ENCODE measurements around the gene SPEG.

The SPEG gene

DNA sequence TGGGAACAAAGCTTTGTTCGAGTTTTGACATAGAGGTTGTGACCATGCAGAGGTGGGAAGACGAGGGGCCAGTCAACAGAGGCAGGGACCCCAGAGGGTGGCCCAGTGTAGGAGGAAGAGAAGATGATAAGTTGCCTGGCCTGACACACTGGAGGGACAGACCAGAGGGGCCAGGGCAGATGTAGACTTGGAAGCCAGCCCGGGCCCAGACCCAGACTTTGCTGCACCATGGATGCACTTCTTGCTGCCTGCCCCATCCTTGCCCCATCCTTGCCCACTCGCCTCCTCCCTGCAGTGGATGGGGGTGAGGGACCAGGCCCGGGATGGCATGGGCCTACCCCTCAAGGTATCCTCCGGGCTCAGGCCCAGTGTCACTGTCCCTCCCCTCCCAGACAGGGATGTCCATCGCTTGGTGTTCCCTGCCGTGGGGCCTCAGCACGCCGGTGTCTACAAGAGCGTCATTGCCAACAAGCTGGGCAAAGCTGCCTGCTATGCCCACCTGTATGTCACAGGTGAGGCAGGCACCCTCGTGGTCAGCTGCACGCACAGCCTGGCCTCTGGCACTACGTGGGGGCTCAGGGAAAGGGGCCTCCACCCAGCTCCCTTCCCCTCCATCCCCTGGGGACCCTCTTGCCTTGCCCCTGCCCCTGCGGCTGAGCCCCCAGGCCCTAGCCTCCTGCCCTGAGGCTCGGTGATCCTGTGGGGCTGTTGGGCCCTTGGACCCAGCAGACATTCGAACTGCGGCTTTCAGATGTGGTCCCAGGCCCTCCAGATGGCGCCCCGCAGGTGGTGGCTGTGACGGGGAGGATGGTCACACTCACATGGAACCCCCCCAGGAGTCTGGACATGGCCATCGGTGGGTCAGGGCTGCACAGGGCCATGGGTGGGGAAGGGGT is 37.1 kb downstream of the SPEG start:
- H3K9me3 ChIP-seq: no peaks in the 10 kb centered on the region
- DNase-seq: no peak
- TF ChIP-seq, protein P1, sequence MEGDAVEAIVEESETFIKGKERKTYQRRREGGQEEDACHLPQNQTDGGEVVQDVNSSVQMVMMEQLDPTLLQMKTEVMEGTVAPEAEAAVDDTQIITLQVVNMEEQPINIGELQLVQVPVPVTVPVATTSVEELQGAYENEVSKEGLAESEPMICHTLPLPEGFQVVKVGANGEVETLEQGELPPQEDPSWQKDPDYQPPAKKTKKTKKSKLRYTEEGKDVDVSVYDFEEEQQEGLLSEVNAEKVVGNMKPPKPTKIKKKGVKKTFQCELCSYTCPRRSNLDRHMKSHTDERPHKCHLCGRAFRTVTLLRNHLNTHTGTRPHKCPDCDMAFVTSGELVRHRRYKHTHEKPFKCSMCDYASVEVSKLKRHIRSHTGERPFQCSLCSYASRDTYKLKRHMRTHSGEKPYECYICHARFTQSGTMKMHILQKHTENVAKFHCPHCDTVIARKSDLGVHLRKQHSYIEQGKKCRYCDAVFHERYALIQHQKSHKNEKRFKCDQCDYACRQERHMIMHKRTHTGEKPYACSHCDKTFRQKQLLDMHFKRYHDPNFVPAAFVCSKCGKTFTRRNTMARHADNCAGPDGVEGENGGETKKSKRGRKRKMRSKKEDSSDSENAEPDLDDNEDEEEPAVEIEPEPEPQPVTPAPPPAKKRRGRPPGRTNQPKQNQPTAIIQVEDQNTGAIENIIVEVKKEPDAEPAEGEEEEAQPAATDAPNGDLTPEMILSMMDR (IDR thresholded peaks at IDR 0.05; ENCODE audit: low read depth, low read length): no peak
- no peaks in the 10 kb centered on the region for H3K27me3 ChIP-seq
- peaks cover 50% of the 10 kb centered on the region for H3K36me3 ChIP-seq
- H3K4me3 ChIP-seq (ENCODE audit: low read depth, low read length): no peak overlapping the region
- H3K4me1 ChIP-seq: peaks cover 29% of the 10 kb centered on the region

DNA sequence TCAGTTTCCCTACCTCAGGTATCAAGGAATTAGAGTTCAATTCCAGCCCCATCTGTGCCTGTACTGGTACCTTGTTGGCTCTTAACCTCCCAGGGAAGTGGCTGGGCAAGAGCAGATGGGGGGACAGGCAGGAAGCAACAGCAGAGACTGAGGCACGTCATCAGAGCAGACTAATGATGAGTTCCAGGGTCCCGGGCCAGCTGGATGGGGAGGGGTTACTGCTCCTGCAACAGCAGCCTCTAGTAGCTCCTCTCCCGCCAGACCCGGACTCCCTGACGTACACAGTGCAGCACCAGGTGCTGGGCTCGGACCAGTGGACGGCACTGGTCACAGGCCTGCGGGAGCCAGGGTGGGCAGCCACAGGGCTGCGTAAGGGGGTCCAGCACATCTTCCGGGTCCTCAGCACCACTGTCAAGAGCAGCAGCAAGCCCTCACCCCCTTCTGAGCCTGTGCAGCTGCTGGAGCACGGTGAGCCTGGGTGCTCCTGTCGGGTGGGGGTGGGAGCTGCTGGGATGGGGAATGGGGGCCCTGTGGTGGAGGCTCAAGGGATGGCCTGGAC is 38.1 kb downstream of the SPEG start:
- peaks cover 28% of the 10 kb centered on the region for H3K4me1 ChIP-seq
- H3K4me3 ChIP-seq (ENCODE audit: low read depth, low read length): no peak overlapping the region
- peaks cover 40% of the 10 kb centered on the region for H3K36me3 ChIP-seq
- H3K27me3 ChIP-seq: no peaks in the 10 kb centered on the region
- no peaks in the 10 kb centered on the region for H3K9me3 ChIP-seq
- DNase-seq: no peak
- TF ChIP-seq, protein P1 (IDR thresholded peaks at IDR 0.05; ENCODE audit: low read depth, low read length): no peak

DNA sequence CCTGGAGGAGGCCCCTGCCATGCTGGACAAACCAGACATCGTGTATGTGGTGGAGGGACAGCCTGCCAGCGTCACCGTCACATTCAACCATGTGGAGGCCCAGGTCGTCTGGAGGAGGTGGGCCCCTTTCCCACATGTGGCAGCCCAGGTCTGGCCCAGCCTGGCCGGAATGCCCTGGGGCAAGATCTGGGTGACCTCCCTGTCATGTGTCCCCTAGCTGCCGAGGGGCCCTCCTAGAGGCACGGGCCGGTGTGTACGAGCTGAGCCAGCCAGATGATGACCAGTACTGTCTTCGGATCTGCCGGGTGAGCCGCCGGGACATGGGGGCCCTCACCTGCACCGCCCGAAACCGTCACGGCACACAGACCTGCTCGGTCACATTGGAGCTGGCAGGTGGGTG is 38.9 kb downstream of the SPEG start:
- no peaks in the 10 kb centered on the region for H3K9me3 ChIP-seq
- peaks cover 26% of the 10 kb centered on the region for H3K4me1 ChIP-seq
- peaks cover 38% of the 10 kb centered on the region for H3K36me3 ChIP-seq
- TF ChIP-seq, protein P1 (IDR thresholded peaks at IDR 0.05; ENCODE audit: low read depth, low read length): no peak
- no peak overlapping the region for H3K4me3 ChIP-seq (ENCODE audit: low read depth, low read length)
- DNase-seq: no peak
- no peaks in the 10 kb centered on the region for H3K27me3 ChIP-seq

DNA sequence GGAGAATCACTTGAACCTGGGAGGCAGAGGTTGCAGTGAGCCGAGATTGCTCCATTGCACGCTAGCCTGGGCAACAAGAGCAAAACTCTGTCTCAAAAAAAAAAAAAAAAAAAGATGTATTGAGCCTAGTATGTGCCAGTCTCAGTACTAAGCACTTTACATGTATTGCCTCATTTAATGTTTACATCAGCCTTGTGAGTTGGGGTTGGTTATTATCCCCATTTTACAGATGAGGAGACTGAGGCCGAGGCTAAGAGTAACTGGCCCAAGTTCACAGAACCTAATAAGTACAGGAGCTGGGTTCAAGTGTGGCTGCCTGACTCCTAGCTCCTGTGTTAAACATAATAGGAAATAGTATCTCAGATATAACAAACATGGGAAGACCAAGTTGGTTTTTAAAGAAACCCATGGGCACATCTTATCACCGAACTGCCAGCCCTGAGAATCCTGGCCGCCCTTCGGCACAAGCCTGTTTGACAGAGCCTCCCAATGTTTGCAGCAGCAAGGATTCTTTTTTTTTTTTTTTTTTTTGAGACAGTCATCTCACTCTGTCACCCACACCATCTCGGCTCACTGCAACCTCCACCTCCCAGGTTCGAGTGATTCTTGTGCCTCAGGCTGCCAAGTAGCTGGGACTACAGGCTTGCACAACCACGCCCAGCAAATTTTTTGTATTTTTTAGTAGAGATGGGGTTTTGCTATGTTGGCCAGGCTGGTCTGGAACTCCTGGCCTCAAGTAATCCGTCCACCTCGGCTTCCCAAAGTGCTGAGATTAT is 39.8 kb downstream of the SPEG start:
- Histone ChIP-seq H3K4me1 (peaks cover 19% of the 10 kb centered on the region; the same call in 1 of the 2 replicates), H3K36me3 (peaks cover 31% of the 10 kb centered on the region), H3K9me3 (no peaks in the 10 kb centered on the region), H3K27me3 (no peaks in the 10 kb centered on the region), H3K4me3 (ENCODE audit: low read depth, low read length) (no peak overlapping the region)
- TF ChIP-seq, protein P1 (IDR thresholded peaks at IDR 0.05; ENCODE audit: low read depth, low read length): no peak
- no peak for DNase-seq

DNA sequence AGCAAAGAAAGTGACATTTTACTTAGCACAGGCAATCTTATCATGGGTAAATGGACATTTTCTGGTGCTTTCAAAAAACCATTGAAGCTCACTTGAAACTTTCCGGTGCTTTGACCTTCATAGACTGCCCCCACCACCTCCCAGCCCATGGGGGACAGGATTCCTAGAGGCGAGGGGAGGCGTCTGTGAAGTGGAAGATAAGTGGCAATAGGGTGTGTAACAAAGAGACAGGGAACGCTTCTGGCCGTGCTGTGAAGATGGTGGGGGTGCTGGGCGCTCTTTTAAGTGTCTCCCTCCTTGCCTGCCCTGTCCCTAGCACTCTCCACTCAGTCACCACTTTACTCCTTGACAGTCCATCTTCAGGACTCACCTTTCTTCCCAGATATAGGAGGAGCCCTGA is 40.6 kb downstream of the SPEG start:
- DNase-seq: no peak
- Histone ChIP-seq H3K4me1 (peaks cover 11% of the 10 kb centered on the region; the same call in 1 of the 2 replicates), H3K9me3 (no peaks in the 10 kb centered on the region), H3K4me3 (ENCODE audit: low read depth, low read length) (no peak overlapping the region), H3K36me3 (peaks cover 26% of the 10 kb centered on the region), H3K27me3 (no peaks in the 10 kb centered on the region)
- TF ChIP-seq, protein P1 (IDR thresholded peaks at IDR 0.05; ENCODE audit: low read depth, low read length): no peak

Data from BE2C (cell line).